Breast epithelium (tissue), 3 donors: ENCODE data around the gene MET.

ENCODE experiments used
- CTCF ChIP-seq, 3 donors: fragments of 450-650 bp; IDR thresholded peaks; one replicate each; pipeline ENCODE4 v1.5.1; 2016 to 2017; ENCODE audit warnings: antibody characterized with exemption in 3 of 3, mild to moderate bottlenecking in 3 of 3, moderate library complexity in 3 of 3
- POLR2A ChIP-seq: fragments of 450-650 bp; IDR thresholded peaks from one replicate; pipeline ENCODE4 v1.6.1; 2016; ENCODE audit warnings: antibody characterized with exemption, mild to moderate bottlenecking, moderate library complexity
- POLR2AphosphoS5 ChIP-seq, 3 donors: sonication (generic); formaldehyde crosslinking; IDR thresholded peaks; one replicate each; pipeline ENCODE4 v1.6.1; 2017; ENCODE audit warnings: antibody characterized with exemption in 3 of 3

GRCh38 chr7:116644628-116645027 is 27.4 kb upstream of the MET start:
- TF ChIP-seq CTCF (IDR thresholded peaks at IDR 0.05) = no peak
- TF ChIP-seq POLR2AphosphoS5 (IDR thresholded peaks at IDR 0.05) = no peak
- no peak for TF ChIP-seq POLR2A
